OCI-LY7 (cell line): ENCODE measurements around the gene ATP8B3.

Source experiments
- CTCF ChIP-seq: fragments of 200-600 bp; sonication (generic); conservative IDR thresholded peaks from 2 replicates; pipeline ENCODE4 v1.5.1; 2014; ENCODE audit warnings: mild to moderate bottlenecking, antibody characterized with exemption, low read length, moderate library complexity, mixed read lengths
- EZH2phosphoT487 ChIP-seq: fragments of 200-600 bp; sonication (generic); IDR thresholded peaks from 2 replicates; pipeline ENCODE4 v1.6.1; 2018; ENCODE audit warnings: low read depth, borderline replicate concordance, mild to moderate bottlenecking, mixed run types, antibody characterized with exemption, low read length, moderate library complexity, mixed read lengths

DNA sequence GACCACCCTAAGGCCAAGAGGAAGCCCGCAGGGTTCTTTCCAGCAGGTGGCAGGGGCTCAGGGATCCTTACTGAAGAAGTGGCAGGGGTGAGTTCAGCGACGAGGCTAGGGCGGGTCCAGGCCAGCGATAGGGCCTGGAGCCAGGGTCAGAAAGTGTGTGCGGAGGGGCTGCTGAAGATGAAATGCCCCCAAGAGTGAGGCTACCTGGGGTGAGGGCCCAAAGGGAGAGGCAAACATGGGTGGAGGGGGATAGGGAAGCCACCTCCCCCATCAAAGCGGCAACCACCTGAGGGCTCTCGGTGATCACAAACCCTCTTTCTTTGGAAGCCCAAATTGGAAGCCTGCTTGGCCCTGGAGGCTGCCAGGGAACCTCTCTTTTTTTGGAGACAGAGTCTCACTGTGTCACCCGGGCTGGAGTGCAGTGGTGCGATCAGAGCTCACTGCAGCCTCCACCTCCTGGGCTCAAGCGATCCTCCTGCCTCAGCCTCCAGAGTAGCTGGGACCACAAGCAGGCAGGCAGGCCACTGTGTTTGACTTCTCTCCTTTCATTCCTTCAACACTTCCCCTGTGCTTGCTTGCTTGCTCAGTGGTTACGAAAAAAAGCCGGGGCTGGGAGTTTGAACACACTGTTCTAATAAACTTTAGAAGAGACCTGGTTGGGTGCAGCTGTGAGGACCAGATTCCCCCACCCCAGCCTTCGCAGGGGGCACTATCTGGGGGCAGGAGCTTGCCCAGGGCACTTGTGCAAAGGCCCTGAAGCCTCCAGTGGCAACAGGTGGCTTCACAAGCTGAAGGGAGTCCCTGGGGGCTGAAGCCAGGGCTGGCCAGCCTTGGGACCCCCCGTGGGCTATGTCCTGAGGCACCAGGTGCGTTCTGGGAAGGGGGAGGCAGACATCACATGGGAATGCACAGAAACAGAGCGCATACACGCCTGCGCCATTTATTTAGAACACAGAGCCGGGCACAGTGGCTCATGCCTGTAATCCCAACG lies 1.4 kb upstream of the ATP8B3 start:
- TF ChIP-seq CTCF = no peak; the same call in 1 of the 2 replicates
- TF ChIP-seq EZH2phosphoT487 = no peak
